GM19043 (cell line): ENCODE data around the gene CCNF.

Experiments used
- ATAC-seq: cut with Tn5 transposase; IDR thresholded peaks from one replicate; pipeline ENCODE4 v1.9.1; 2021; ENCODE audit warnings: low read depth; ENCODE audit not compliant: unreplicated experiment

The CCNF gene

DNA sequence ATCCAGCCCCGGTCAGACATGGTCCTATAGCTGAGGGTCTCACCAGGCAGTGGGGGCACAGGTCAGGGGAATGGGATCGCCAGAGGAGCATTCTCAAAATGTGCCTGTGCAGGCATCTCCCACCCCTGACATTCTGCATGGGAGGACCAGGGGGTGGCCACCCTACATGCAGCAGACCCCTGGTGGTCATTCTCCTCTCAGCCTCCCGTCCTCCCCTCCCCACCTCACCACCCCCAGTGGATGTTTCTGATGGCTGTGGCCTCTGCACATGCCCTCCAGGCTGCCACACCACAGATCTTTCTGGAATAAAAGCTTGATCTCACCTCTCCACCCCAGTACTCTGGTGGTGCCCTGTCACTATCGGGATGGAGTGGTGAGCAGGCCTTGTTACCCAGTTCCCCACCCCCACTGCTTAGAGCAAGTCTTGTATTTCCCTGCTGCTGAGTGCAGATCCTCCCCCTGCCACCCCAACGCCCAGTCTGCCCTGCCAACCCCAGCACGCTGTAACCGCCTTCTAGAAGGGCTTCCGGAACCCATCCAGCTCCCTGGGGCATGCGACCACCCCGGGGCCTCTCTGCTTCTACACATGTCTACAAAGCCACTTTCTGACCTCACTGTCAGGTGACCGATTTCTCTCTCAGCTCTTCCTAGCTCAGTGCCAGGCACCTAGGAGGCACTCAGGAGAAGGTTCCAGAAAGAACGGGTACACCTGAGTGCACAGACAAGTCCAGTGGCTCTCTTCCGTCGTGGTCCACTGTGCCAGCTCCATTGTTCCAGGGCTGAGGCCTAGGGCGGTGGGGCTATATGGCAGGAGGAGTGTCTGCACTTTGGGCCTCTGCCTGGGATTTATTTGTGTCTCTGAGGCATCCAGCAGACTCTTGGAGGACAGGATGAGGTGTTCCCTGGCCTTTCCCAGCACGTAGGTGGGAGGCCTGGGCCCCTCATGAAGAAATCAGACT lies 55.0 kb downstream of the CCNF start:
- no peak for ATAC-seq

DNA sequence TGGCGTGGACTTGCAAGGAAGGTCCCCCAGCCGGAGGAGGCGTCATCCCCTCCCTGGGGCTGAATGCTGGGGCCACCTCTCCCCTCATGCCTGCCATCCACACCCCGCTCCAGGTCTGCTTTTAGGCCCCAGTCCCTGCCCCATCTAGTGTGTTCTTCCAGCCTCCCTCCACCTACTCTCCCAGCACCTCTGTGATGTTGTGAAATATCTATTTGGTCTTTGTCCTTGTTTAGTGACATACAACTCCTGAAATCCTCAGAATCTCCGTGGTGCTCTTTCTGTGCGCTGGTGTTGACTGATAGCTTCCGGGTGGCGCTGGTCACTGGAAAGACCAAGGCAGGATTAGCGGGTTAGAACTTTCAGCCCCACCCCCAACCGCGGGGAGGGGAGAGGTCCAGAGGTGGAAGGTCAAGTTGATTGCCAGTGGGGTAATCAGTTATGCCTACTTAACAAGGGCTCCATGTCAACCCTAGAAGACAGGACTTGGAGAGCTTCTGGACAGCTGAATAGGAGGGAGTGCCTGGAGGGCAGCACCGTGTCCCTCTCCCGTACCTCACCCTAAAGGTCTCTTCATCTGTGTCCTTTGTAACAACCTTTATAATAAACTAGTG lies 55.8 kb downstream of the CCNF start:
- ATAC-seq: no peak

DNA sequence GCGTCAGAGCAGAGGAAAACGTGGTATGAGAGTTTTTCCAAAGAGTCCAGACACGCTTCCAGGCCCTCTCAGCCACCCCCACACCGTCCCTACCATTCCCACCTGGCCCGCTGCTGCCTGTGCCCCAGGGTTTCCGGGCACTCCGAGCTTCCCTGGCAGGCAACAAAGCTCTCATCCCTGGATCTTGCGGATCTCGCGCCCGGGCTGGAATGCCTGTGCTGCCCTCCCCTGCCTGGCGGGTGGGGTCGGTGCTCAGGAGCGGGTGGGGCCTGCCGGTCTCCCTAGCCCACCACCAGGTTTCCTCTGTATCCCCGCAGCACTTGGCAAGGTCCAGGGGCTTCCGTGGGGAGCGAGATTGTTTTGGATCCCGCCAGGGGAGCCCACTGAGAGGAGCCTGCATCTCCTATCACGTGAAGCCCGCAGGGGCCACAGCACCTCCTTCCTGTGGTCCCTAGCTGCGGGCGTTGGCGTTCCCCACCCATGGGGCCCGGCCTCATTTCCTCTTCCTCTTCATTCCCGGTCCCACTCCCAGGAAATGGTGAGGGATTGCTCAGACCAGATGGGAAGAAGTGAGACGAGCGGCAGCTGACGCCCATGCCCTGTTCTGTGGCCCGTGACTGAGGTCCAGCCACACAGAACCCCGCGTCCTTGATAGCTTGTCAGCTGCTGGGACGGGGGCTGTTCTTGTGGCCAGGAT lies 56.7 kb downstream of the CCNF start:
- no peak for ATAC-seq

DNA sequence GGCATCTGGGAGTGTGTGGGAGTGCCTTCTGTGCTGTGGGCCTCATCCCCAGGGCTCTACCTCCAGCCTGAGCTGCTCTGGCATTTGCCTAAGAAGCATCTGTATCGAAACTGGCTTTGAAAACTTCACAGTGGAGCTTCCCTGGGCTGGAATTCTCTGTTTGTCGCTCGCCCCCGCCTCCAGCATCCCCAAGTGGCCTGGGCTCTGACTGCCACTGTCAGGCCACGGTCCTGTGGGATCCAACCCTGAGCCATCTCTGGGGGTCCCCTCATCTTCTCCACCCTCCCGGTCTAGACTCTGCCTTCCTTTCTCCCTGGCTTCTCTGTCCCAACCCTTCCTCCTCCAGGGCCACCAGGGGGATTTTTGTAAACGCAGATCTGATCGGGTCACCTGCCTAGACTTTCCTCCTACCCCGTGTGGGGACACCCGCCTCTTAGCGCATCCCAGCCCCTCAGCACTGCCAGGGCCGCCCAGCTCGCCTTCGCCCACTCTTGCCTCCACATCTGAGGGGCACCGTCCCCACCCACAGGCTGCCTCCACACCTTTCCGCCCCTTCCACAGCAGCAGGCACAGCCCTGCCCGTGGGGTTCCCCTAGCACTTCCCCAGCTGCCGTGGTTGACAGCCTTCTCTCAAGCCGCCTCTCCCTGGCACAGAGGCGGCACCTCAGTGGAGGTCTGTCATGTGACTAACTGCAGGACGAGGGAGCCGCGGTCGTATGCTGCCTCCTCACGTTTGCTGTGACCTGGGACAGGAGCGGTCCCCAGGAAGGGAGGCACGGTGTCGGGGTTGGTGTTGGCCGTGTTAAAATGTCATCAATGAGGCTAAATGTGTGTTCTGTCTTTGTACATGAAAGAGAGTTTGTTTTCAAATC lies 57.6 kb downstream of the CCNF start:
- ATAC-seq: no peak

DNA sequence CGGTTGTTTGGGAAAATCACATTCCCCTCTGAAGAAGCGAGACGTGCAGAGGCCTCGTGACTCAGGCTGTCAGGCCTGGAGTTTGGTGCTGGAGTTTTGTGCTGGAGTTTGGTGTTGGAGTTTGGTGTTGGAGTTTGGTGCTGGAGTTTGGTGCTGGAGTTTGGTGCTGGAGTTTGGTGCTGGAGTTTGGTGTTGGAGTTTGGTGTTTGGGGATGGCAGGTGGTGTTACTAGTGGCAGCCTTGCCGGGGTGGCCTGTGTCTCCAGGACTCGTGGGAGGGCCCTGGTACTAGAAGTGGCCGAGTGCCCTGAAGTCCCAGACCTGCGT lies 58.2 kb downstream of the CCNF start:
- no peak for ATAC-seq

DNA sequence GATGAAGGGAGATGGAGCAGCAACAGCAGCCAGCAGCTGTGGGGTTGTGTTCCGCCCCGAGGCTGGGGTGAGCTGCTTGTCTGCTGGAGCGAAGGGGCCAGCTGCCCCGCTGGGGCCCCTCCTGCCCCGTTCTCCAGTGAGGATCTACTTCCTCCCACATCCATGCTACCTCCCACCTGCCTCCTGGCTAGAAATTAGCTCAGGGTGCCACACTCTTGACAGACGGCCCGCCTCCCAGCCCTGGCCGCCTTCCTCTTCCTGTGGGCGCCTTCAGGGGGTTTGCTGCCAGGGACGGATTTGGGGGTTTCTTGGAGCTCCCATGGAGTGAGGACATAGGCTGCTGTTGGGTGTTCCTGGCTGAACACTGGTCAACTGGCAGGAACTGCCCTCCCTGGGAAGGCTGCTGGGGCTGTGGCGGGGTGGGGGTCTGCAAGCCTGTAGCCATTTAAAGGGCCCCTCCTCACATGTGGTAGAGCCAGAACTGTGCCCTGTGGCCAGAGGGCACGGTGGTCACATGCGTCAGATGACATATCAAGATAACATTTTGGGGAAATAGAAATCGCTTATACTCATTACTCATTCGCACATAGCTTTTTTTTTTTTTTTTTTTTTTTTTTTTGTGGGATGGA lies 58.8 kb downstream of the CCNF start:
- ATAC-seq: no peak

DNA sequence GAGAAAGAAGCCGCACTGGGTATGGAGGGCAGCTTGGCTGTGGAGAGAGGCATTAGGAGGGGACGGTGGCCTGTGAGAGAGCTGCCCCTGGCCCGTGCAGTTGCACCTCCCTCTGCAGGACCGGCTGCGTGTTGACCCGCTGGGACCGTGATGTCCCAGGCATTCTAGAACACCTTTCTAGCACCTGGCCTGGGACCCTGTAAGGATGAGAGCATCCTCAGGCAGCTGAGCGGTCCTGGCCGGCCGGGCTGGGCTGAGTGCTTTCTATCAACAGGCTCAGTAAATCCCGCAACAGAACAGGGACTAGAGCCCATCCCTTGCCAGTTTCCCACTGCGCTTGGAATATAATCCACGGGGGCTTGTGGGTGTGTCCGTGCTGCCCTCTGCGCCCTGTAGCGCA lies 60.3 kb downstream of the CCNF start:
- no peak for ATAC-seq

DNA sequence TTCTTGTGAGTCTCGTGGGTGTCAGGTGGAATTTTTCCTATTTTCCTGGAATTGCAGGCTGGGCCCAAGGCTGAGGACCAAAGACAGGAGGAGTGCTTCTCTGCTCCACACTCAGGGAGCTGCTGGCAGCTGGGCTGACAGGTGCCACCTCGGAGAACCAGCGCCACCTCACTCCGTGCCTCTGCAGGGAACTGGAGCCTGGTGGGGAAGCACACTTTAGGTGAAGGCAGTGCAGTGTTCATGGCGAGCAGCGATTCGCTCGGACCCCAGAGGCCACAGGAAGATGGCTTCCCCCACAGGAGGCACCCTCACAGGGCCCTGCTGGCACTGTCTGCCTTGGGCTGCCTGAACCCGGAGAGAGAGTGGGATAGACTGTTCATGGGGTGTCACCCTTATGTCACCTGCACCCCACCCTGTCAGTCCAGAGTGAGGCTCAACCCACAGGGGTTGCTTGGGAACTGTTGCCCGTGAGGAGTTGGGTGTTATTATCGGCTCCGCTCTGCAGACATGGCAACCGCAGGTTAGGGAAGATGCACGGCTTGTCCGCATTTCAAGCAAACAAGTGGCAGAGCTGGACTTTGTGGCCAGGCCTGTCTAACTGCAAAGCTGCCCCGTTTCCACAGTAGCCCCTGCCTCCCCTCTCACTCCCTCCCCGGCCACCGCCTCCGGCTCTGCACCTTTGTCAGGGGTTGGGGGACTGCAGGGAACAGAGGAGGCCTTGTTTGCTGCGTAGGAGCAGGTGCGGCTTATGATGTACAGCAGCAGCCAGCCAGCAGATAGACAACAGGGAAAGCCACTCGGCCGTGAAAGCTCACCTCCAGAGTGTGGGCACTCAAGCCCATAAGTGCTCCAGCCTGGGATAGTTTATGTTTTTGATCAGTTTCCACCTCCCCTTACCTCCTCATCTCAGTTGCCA lies 61.2 kb downstream of the CCNF start:
- no peak for ATAC-seq

DNA sequence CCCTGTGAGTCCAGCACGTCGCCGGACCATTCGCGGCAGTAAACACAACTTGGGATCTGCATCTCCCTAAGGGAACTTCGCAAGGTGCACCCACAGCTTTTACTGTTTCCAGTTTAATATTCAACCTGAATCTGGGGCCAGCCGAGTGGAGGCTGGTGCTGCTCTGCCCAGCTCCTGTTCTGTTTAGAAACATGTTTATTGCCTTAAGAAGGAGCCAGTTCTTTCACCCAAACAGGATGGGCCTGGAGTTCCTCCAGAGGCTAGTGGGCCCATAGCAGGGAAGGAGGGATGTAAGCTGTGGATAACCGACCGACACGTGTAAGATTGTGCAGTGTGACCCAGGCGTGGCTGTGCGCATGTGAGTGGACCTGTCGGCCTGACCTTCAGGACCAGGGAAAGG lies 63.0 kb downstream of the CCNF start:
- ATAC-seq: no peak

DNA sequence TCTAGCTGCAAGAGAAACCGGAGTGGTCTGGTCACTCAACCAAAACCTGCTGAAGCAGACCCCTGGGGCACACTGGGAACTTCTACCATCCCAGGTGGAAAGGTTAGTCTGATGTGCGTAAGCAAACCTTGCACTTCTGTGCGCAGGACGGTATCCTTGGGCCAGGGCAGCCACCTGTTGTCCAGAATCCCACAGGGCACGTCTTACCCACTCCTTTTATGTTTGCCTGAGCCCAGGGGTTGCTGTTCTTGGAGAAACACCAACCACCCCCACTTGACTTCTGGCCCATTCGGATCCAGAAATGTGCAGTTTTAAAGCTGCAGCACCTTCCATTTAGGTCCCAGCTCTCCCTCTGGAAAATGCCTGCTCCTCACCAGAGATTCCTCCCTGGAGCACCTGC lies 64.4 kb downstream of the CCNF start:
- no peak for ATAC-seq

DNA sequence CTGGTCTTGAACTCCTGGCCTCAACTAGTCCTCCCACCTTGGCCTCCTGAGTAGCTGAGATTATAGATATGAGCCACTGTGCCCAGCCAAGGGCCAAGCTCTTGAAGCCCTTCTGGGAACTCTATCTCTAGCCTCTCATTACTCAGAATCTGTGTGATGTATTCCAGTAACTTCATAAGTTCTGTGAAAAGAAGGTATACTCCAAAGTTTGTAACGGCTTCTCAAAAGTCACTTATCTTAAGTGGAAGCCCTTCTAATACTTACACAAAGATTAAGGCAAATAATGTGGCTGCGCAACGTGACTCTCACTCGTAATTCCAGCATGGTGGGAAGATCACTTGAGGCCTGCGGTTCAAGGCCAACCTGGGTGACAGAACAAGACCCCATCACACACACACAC lies 65.4 kb downstream of the CCNF start:
- no peak for ATAC-seq

DNA sequence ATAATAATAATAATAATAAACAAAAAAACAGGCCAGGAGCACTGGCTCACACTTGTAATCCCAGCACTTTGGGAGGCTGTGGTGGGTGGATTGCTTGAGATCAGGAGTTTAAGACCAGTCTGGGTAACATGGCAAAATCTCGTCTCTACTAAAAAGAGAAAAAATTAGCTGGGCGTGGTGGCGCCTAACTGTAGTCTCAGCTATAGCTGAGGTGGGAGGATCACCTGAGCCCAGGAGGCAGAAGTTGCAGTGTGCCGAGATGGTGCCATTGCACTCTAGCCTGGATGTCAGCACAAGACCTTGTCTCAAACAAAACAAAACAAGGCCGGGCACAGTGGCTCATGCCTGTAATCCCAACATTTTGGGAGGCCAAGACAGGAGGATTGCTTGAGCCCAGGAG lies 65.8 kb downstream of the CCNF start:
- ATAC-seq: no peak

DNA sequence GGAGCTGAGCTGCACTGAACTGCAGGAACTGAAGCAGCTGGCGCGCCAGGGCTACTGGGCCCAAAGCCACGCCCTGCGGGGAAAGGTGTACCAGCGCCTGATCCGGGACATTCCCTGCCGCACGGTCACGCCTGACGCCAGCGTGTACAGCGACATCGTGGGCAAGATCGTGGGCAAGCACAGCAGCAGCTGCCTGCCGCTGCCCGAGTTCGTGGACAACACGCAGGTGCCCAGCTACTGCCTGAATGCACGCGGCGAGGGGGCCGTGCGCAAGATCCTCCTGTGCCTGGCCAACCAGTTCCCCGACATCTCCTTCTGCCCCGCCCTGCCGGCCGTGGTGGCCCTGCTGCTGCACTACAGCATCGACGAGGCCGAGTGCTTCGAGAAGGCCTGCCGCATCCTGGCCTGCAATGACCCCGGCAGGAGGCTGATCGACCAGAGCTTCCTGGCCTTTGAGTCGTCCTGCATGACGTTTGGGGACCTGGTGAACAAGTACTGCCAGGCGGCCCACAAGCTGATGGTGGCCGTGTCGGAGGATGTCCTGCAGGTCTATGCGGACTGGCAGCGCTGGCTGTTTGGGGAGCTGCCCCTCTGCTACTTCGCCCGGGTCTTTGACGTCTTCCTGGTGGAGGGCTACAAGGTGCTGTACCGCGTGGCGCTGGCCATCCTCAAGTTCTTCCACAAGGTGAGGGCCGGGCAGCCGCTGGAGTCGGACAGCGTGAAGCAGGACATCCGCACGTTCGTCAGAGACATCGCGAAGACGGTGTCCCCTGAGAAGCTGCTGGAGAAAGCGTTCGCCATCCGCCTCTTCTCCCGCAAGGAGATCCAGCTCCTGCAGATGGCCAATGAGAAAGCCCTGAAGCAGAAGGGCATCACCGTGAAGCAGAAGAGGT lies 67.2 kb downstream of the CCNF start:
- no peak for ATAC-seq

DNA sequence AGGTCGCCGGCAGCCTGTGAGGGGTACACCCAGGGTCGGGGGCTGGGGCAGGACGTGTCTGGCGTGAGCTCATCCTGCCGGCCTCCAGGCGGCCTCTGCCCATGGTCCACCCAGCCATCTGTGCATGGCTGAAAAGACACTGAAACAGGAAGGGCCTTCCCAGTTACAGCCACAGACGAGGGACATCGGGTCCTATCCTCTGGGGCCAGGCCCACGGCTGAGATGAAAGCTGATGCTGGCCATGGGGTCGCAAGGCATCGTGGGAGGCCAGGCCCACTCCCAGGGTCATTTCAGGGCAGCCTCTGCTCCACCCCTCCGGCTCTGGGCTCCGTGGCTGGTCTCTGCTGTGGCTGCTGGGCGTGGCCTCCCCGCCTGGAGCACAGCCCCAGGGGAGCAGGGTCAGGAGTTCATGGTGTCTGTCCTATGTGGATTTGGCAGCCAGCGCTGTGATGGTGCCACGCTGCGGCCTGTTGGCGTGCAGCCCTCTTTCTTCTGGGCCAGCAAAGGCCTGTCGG lies 67.9 kb downstream of the CCNF start:
- no peak for ATAC-seq

DNA sequence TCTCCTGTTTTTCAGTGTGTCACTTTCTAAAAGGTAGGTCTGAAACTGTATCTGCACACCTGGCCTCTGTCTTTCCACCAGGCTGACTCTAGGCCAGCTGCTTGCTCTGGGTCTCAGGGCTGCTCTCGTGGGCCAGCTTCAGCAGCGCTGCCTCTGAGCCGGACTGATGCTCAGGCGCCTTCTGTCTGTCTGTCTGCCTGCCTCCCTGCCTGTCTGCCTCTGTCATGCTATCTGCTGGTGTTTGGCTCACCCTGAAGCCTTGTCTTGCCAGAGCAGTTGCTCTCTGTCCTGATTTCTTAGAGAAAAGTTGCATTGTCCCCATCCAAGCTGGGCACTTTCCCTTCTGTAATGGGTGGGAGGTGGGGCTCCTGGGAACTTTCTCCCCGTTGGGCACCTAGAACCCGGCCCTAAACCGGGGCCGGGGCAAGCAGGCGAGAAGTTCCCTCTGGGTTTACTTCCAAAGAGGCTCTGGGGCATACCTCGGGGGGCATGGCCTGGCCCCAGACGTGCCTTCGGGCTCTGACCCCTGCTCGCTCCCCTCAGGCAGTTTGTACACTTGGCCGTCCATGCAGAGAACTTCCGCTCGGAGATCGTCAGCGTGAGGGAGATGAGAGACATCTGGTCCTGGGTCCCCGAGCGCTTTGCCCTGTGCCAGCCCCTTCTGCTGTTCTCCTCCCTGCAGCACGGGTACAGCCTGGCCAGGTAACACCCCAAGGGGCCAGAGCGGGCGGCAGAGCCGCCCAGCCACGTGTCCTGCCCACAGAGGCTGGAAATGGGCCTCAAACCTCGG lies 68.6 kb downstream of the CCNF start:
- no peak for ATAC-seq

DNA sequence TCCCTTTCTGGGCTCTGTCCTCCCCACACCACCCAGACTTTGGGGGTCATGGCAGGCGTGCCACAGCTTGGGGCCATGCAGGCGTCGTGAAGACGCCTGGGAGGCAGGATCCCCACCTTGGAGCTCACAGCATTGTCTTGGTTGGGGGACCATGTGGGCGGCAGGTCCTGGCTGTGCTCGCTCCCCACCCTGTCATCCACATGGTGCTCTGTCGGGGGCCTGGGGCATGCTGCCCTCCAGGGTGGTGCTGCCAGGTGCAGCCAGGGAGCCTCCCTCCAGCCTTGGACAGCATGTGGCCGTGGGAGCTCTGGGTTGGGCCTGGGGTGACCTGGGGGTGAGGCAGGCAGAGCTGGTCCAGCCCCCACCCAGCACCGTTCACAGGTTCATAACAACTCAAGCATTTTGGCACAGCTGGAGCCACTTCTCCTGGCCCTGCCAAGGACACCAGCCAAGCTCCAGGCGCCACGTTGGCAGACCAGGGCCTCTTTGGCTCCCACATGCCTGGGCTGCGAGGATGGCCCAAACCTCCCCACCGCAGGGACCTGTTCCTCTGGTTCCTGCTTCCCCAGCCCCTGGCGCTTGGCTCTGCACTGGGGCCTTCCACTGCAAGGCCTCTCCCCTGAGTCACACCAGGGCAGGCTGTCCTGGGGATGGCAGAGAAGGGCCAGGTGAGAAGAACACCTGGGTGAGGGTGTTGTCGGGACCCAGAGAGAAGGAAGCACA lies 69.4 kb downstream of the CCNF start:
- ATAC-seq: no peak

DNA sequence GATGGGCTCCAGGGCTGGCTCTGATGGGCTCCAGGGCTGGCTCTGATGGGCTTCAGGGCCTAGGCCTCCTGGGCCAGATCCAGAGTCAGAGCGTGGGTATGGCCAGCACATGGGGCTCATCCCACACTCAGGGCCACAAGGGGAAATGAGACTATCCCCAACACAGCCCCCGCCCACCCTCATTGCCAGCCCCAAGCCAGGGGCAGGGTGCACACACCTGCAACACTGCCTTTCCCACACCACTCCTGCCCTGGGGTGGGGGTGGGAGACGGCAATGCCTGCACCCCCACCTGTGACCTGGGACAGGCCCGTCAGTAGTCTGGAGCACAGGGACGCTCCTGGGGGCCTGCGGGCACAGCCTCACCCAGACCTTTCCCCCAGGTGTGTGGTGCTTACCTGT lies 70.2 kb downstream of the CCNF start:
- no peak for ATAC-seq
